ENCODE measurements around the gene OSBPL7. TPM values are rescaled to one million over a fixed set of nuclear protein-coding genes. Genes with fewer than 3 reads are reported as not detected.

OSBPL7 gene
- total and polyA plus RNA-seq, 2 of the 13 experiments (the other 11 are each of a cell fraction or from before 2014, with no cell fraction given) = 4.7 to 6.6 TPM

DNA sequence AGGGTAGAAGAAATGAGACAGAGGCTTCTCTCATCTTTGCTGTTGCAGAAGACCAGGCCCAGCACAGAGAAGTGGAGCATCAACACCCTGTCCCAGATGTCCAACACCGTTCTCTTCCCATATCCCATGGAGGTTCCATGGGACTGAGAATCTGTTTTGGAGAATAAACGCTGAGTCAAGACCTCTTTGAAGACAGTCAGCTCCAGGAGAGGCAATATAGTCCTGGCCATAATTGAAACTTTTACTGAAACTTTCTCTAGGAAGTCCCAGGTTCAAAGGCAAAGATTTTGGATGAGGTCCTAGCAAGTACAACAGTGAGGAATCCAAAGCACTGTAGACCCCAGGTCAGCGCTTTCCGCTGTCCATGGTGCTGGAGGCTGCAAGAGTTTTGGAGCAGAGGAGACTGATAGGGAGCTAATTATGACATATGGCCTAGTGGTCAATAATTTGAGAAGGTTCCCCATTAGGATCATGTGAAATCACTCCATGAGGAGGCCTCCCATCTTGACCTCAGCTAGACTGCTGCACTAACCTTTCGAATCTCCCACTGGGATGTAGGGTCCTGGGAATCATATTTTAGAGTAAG is 36.0 kb downstream of the OSBPL7 start (continued):
- peak; percentile 81; the same call in 1 of the 2 replicates for TF ChIP-seq ZNF441 (CRISPR knock-in tag; IDR thresholded peaks at IDR 0.05; ENCODE audit: borderline replicate concordance)
- TF ChIP-seq IRF2 (CRISPR knock-in tag; IDR thresholded peaks at IDR 0.05) = peak; percentile 77
- TF ChIP-seq, protein P1, sequence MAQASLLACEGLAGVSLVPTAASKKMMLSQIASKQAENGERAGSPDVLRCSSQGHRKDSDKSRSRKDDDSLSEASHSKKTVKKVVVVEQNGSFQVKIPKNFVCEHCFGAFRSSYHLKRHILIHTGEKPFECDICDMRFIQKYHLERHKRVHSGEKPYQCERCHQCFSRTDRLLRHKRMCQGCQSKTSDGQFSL (CRISPR knock-in tag; IDR thresholded peaks at IDR 0.05) = no peak
- TF ChIP-seq NFE2L1 (CRISPR knock-in tag; IDR thresholded peaks at IDR 0.05; ENCODE audit: borderline replicate concordance) = no peak
- TF ChIP-seq ZFP82 (CRISPR knock-in tag; IDR thresholded peaks at IDR 0.05; ENCODE audit: borderline replicate concordance) = no peak
- TF ChIP-seq ZNF619 (CRISPR knock-in tag; IDR thresholded peaks at IDR 0.05) = no peak
- no peak for TF ChIP-seq TP53 (CRISPR knock-in tag; conservative IDR thresholded peaks at IDR 0.05)
- peak; percentile 55; the same call in 1 of the 2 replicates for TF ChIP-seq ZBTB20 (CRISPR knock-in tag; IDR thresholded peaks at IDR 0.05; ENCODE audit: borderline replicate concordance, low read depth)
- TF ChIP-seq, protein P2, sequence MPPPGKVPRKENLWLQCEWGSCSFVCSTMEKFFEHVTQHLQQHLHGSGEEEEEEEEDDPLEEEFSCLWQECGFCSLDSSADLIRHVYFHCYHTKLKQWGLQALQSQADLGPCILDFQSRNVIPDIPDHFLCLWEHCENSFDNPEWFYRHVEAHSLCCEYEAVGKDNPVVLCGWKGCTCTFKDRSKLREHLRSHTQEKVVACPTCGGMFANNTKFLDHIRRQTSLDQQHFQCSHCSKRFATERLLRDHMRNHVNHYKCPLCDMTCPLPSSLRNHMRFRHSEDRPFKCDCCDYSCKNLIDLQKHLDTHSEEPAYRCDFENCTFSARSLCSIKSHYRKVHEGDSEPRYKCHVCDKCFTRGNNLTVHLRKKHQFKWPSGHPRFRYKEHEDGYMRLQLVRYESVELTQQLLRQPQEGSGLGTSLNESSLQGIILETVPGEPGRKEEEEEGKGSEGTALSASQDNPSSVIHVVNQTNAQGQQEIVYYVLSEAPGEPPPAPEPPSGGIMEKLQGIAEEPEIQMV (CRISPR knock-in tag; IDR thresholded peaks at IDR 0.05; ENCODE audit: low read depth) = no peak
- TF ChIP-seq, protein P3, sequence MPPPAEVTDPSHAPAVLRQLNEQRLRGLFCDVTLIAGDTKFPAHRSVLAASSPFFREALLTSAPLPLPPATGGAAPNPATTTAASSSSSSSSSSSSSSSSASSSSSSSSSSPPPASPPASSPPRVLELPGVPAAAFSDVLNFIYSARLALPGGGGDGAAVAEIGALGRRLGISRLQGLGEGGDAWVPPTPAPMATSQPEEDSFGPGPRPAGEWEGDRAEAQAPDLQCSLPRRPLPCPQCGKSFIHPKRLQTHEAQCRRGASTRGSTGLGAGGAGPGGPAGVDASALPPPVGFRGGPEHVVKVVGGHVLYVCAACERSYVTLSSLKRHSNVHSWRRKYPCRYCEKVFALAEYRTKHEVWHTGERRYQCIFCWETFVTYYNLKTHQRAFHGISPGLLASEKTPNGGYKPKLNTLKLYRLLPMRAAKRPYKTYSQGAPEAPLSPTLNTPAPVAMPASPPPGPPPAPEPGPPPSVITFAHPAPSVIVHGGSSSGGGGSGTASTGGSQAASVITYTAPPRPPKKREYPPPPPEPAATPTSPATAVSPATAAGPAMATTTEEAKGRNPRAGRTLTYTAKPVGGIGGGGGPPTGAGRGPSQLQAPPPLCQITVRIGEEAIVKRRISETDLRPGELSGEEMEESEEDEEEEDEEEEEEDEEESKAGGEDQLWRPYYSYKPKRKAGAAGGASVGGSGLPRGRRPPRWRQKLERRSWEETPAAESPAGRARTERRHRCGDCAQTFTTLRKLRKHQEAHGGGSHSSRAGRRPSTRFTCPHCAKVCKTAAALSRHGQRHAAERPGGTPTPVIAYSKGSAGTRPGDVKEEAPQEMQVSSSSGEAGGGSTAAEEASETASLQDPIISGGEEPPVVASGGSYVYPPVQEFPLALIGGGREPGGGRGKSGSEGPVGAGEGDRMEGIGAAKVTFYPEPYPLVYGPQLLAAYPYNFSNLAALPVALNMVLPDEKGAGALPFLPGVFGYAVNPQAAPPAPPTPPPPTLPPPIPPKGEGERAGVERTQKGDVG (CRISPR knock-in tag; IDR thresholded peaks at IDR 0.05; ENCODE audit: borderline replicate concordance) = no peak
- no peak for TF ChIP-seq ZNF768 (CRISPR knock-in tag; IDR thresholded peaks at IDR 0.05)
- no peak for TF ChIP-seq PHF21A (CRISPR knock-in tag; IDR thresholded peaks at IDR 0.05)
- no peak for TF ChIP-seq TARDBP (CRISPR knock-in tag; IDR thresholded peaks at IDR 0.05)
- TF ChIP-seq ZNF777 (CRISPR knock-in tag; IDR thresholded peaks at IDR 0.05) = no peak
- no peak for TF ChIP-seq FOXK2 (IDR thresholded peaks at IDR 0.05)
- TF ChIP-seq ZNF382 (CRISPR knock-in tag; IDR thresholded peaks at IDR 0.05; ENCODE audit: borderline replicate concordance) = no peak
- 0 out of 2 replicates have a peak, but pooled peaks have one; percentile 57 for TF ChIP-seq ISX (CRISPR knock-in tag; conservative IDR thresholded peaks at IDR 0.05)
- TF ChIP-seq TBL1XR1 (IDR thresholded peaks at IDR 0.05; ENCODE audit: borderline replicate concordance, low read length, partially characterized antibody) = no peak
- TF ChIP-seq NCOA2 (CRISPR knock-in tag; IDR thresholded peaks at IDR 0.05) = peak; percentile 42; the same call in 1 of the 2 replicates
- TF ChIP-seq NCOA5 (CRISPR knock-in tag; IDR thresholded peaks at IDR 0.05) = no peak
- no peak for TF ChIP-seq MLLT10 (CRISPR knock-in tag; IDR thresholded peaks at IDR 0.05)
- TF ChIP-seq ZNF432 (CRISPR knock-in tag; IDR thresholded peaks at IDR 0.05; ENCODE audit: borderline replicate concordance) = no peak
- TF ChIP-seq DNMT1 (CRISPR knock-in tag; IDR thresholded peaks at IDR 0.05) = no peak
- TF ChIP-seq ZNF10 (CRISPR knock-in tag; IDR thresholded peaks at IDR 0.05; ENCODE audit: borderline replicate concordance, low read depth) = no peak
- TF ChIP-seq, protein P4, sequence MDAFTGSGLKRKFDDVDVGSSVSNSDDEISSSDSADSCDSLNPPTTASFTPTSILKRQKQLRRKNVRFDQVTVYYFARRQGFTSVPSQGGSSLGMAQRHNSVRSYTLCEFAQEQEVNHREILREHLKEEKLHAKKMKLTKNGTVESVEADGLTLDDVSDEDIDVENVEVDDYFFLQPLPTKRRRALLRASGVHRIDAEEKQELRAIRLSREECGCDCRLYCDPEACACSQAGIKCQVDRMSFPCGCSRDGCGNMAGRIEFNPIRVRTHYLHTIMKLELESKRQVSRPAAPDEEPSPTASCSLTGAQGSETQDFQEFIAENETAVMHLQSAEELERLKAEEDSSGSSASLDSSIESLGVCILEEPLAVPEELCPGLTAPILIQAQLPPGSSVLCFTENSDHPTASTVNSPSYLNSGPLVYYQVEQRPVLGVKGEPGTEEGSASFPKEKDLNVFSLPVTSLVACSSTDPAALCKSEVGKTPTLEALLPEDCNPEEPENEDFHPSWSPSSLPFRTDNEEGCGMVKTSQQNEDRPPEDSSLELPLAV (CRISPR knock-in tag; conservative IDR thresholded peaks at IDR 0.05; ENCODE audit: low read depth) = no peak
- TF ChIP-seq CEBPG (CRISPR knock-in tag; IDR thresholded peaks at IDR 0.05) = 0 out of 2 replicates have a peak, but pooled peaks have one; percentile 11

Measured in HepG2 (cell line).